Urinary bladder (tissue), 4 donors: ENCODE results near the gene CCDC120. TPM values are rescaled to one million over a fixed set of nuclear protein-coding genes. Genes with fewer than 3 reads are reported as not detected.

Experiments used
- DNase-seq: peaks from one replicate; pipeline ENCODE4 v3.0.0-alpha.2; 2015; ENCODE audit errors: extremely low spot score
- H3K27ac ChIP-seq: one replicate; pipeline ENCODE4 v1.5.1; 2013; ENCODE audit warnings: low read depth, mild to moderate bottlenecking, moderate library complexity
- H3K36me3 ChIP-seq: one replicate; pipeline ENCODE4 v1.6.1; 2013; ENCODE audit warnings: mild to moderate bottlenecking, moderate library complexity; ENCODE audit not compliant: insufficient read depth
- H3K4me1 ChIP-seq: one replicate; pipeline ENCODE4 v1.6.1; 2013; ENCODE audit warnings: mild to moderate bottlenecking, moderate library complexity; ENCODE audit not compliant: insufficient read depth
- H3K4me3 ChIP-seq: one replicate; pipeline ENCODE4 v1.5.1; 2013; ENCODE audit warnings: low read depth, low read length
- WGBS: extraction: QIAGEN DNeasy Blood & Tissue Kit; methylation state at CpG from one replicate; pipeline ENCODE4 v1.1.7; 2013; 5-methylcytosine and 5-hydroxymethylcytosine counted together
- polyA plus RNA-seq: library from polyadenylated mRNA; stranded (reverse); fragments of 200-250 nt; gene quantifications from one replicate; pipeline ENCODE4 v1.2.3, GENCODE V29; 2013
- total RNA-seq: library from RNA; depleted of rRNA; stranded (reverse); fragments of >200 nt; gene quantifications from one replicate; pipeline ENCODE4 v1.2.3, GENCODE V29; 2014
- donor health status: healthy with polysubstance abuse.
- donor health status: healthy.

CCDC120 gene
- total and polyA plus RNA-seq, 2 donors = 2.7 to 4.5 TPM

GRCh38 chrX:49100704-49101628 is 42.2 kb downstream of the CCDC120 start:
- H3K27ac ChIP-seq = peak overlapping the region; percentile 56
- peak overlapping the region; percentile 46 for H3K4me3 ChIP-seq
- under 1% methylated on average over 74 of the region's 74 CpGs for WGBS
- peak; percentile 83 for DNase-seq
- no peaks in the 10 kb centered on the region for H3K4me1 ChIP-seq
- no peaks in the 10 kb centered on the region for H3K36me3 ChIP-seq

- 11% methylated on average over 9 of the region's 9 CpGs for WGBS
Observed at GRCh38 chrX:49101629-49101984, 42.8 kb downstream of the CCDC120 start.

GRCh38 chrX:49102190-49102589 is 43.4 kb downstream of the CCDC120 start:
- 78% methylated on average over 9 of the region's 9 CpGs for WGBS

More at GRCh38 chrX:49101629-49101984, 42.8 kb downstream of the CCDC120 start:
- Histone ChIP-seq H3K4me3 (peak overlapping the region; percentile 46), H3K27ac (peak overlapping the region; percentile 56), H3K36me3 (no peaks in the 10 kb centered on the region), H3K4me1 (no peaks in the 10 kb centered on the region)
- no peak for DNase-seq

GRCh38 chrX:49103637-49104036 is 44.8 kb downstream of the CCDC120 start:
- 62% methylated on average over 3 of the region's 3 CpGs for WGBS
- no peak overlapping the region for H3K27ac ChIP-seq
- no peaks in the 10 kb centered on the region for H3K4me1 ChIP-seq
- no peaks in the 10 kb centered on the region for H3K36me3 ChIP-seq
- H3K4me3 ChIP-seq = no peak overlapping the region
- DNase-seq = no peak

More at GRCh38 chrX:49102190-49102589, 43.4 kb downstream of the CCDC120 start:
- H3K4me3 ChIP-seq = no peak overlapping the region
- H3K4me1 ChIP-seq = no peaks in the 10 kb centered on the region
- DNase-seq = no peak
- no peaks in the 10 kb centered on the region for H3K36me3 ChIP-seq
- H3K27ac ChIP-seq = no peak overlapping the region

GRCh38 chrX:49106296-49106695 is 47.5 kb downstream of the CCDC120 start:
- 95% methylated on average over 4 of the region's 4 CpGs for WGBS
- no peak overlapping the region for H3K27ac ChIP-seq
- H3K4me1 ChIP-seq = no peaks in the 10 kb centered on the region
- H3K36me3 ChIP-seq = no peaks in the 10 kb centered on the region
- no peak overlapping the region for H3K4me3 ChIP-seq
- DNase-seq = no peak

GRCh38 chrX:49106930-49107329 is 48.1 kb downstream of the CCDC120 start:
- 35% methylated on average over 7 of the region's 7 CpGs for WGBS
- H3K27ac ChIP-seq = no peak overlapping the region
- DNase-seq = no peak
- H3K36me3 ChIP-seq = no peaks in the 10 kb centered on the region
- H3K4me3 ChIP-seq = no peak overlapping the region
- no peaks in the 10 kb centered on the region for H3K4me1 ChIP-seq

GRCh38 chrX:49108641-49109040 is 49.8 kb downstream of the CCDC120 start:
- Histone ChIP-seq H3K4me1 (no peaks in the 10 kb centered on the region), H3K36me3 (no peaks in the 10 kb centered on the region), H3K4me3 (no peak overlapping the region), H3K27ac (no peak overlapping the region)
- 75% methylated on average over 2 of the region's 2 CpGs for WGBS
- DNase-seq = no peak

- H3K36me3 ChIP-seq = no peaks in the 10 kb centered on the region
Observed at GRCh38 chrX:49110417-49110816, 51.6 kb downstream of the CCDC120 start.

GRCh38 chrX:49111791-49112190 is 53.0 kb downstream of the CCDC120 start:
- Histone ChIP-seq H3K27ac (no peak overlapping the region), H3K4me3 (no peak overlapping the region), H3K36me3 (peaks cover 3% of the 10 kb centered on the region), H3K4me1 (no peaks in the 10 kb centered on the region)
- no peak for DNase-seq
- 77% methylated on average over 3 of the region's 3 CpGs for WGBS

More at GRCh38 chrX:49110417-49110816, 51.6 kb downstream of the CCDC120 start:
- no peak overlapping the region for H3K4me3 ChIP-seq
- H3K4me1 ChIP-seq = no peaks in the 10 kb centered on the region
- DNase-seq = no peak
- no peak overlapping the region for H3K27ac ChIP-seq
- 97% methylated on average over 3 of the region's 3 CpGs for WGBS

- no peak for DNase-seq
- WGBS = 79% methylated on average over 8 of the region's 8 CpGs
- Histone ChIP-seq H3K4me1 (no peaks in the 10 kb centered on the region), H3K27ac (no peak overlapping the region), H3K36me3 (peaks cover 5% of the 10 kb centered on the region), H3K4me3 (no peak overlapping the region)
Observed at GRCh38 chrX:49116076-49116475, 57.3 kb downstream of the CCDC120 start.

GRCh38 chrX:49116716-49117115 is 57.9 kb downstream of the CCDC120 start:
- Histone ChIP-seq H3K4me3 (no peak overlapping the region), H3K36me3 (peaks cover 5% of the 10 kb centered on the region), H3K4me1 (no peaks in the 10 kb centered on the region), H3K27ac (no peak overlapping the region)
- WGBS = 94% methylated on average over 5 of the region's 5 CpGs
- no peak for DNase-seq

- Histone ChIP-seq H3K27ac (no peak overlapping the region), H3K36me3 (peaks cover 5% of the 10 kb centered on the region), H3K4me1 (no peaks in the 10 kb centered on the region), H3K4me3 (no peak overlapping the region)
- 78% methylated on average over 6 of the region's 6 CpGs for WGBS
- no peak for DNase-seq
Observed at GRCh38 chrX:49117581-49117980, 58.8 kb downstream of the CCDC120 start.
